Lower leg skin (tissue), 3 donors: ENCODE results near the gene BTD.

Source experiments
- POLR2A ChIP-seq, 2 donors: fragments of 450-650 bp; IDR thresholded peaks; one replicate each; pipeline ENCODE4 v1.6.1; 2016 to 2017; ENCODE audit warnings: antibody characterized with exemption in 2 of 2, mild to moderate bottlenecking in 1 of 2, moderate library complexity in 1 of 2
- TF ChIP-seq, protein P1 (sequence below), 3 donors: fragments of 450-650 bp; IDR thresholded peaks; one replicate each; pipeline ENCODE4 v1.5.1; 2016; ENCODE audit warnings: antibody characterized with exemption in 3 of 3, mild to moderate bottlenecking in 3 of 3, moderate library complexity in 2 of 3

DNA sequence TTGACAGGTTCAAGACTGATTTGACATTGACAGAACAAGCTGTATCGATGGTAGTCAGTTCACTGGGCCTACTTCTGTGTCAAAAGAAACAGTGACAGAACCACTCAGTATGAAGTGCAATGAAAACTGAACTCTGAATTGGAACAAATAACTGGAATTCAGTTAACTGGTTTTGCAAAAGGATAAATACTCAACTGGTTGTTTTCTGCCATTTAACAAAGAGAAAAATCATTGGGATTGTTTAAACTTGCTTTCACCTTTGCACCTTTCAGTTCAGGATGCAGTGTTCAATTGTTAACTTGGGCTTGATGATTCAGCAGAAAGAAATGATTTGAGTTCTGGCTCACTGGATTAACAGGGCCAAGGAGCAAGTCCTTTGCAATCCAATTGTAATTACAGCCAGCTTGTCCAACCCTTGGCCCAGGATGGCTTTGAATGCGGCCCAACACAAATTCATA, 4.9 kb downstream of the BTD start:
- TF ChIP-seq, protein P1, sequence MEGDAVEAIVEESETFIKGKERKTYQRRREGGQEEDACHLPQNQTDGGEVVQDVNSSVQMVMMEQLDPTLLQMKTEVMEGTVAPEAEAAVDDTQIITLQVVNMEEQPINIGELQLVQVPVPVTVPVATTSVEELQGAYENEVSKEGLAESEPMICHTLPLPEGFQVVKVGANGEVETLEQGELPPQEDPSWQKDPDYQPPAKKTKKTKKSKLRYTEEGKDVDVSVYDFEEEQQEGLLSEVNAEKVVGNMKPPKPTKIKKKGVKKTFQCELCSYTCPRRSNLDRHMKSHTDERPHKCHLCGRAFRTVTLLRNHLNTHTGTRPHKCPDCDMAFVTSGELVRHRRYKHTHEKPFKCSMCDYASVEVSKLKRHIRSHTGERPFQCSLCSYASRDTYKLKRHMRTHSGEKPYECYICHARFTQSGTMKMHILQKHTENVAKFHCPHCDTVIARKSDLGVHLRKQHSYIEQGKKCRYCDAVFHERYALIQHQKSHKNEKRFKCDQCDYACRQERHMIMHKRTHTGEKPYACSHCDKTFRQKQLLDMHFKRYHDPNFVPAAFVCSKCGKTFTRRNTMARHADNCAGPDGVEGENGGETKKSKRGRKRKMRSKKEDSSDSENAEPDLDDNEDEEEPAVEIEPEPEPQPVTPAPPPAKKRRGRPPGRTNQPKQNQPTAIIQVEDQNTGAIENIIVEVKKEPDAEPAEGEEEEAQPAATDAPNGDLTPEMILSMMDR (IDR thresholded peaks at IDR 0.05), result no peak
- TF ChIP-seq POLR2A (IDR thresholded peaks at IDR 0.05), result no peak
